Loucy (cell line): ENCODE results near the gene ZBTB48.

Source experiments
- H2AFZ ChIP-seq: fragments of 200-600 bp; sonication (generic); 2 replicates; pipeline ENCODE4 v1.6.0; 2016; ENCODE audit warnings: antibody characterized with exemption, mild to moderate bottlenecking, low read length, moderate library complexity
- H3F3A ChIP-seq: fragments of 200-600 bp; 2 replicates; pipeline ENCODE4 v1.6.0; 2016; ENCODE audit warnings: antibody characterized with exemption, low read depth, mild to moderate bottlenecking
- H3K27me3 ChIP-seq: fragments of 200-600 bp; sonication (generic); 2 replicates; pipeline ENCODE4 v1.6.1; 2014; ENCODE audit warnings: low read length, mild to moderate bottlenecking; ENCODE audit not compliant: insufficient read depth, poor library complexity, severe bottlenecking
- H3K36me3 ChIP-seq: fragments of 200-600 bp; sonication (generic); 2 replicates; pipeline ENCODE4 v1.6.1; 2016; ENCODE audit warnings: low read length; ENCODE audit not compliant: insufficient read depth
- H3K4me1 ChIP-seq: fragments of 200-600 bp; sonication (generic); 2 replicates; pipeline ENCODE4 v1.5.1; 2014; ENCODE audit warnings: low read length, mild to moderate bottlenecking; ENCODE audit not compliant: insufficient read depth, poor library complexity, severe bottlenecking
- H3K4me2 ChIP-seq: fragments of 200-600 bp; sonication (generic); 2 replicates; pipeline ENCODE4 v1.6.0; 2014; ENCODE audit warnings: antibody characterized with exemption, low read length, low read depth, mild to moderate bottlenecking; ENCODE audit not compliant: poor library complexity, severe bottlenecking
- H3K4me3 ChIP-seq: fragments of 200-600 bp; sonication (generic); 2 replicates; pipeline ENCODE4 v1.5.1; 2014; ENCODE audit warnings: low read length, mild to moderate bottlenecking, mixed read lengths; ENCODE audit not compliant: poor library complexity, severe bottlenecking
- H3K79me2 ChIP-seq: fragments of 200-600 bp; sonication (generic); 2 replicates; pipeline ENCODE4 v1.6.1; 2014; ENCODE audit warnings: low read length; ENCODE audit not compliant: insufficient read depth
- H3K9ac ChIP-seq: fragments of 200-600 bp; sonication (generic); 2 replicates; pipeline ENCODE4 v1.6.0; 2014; ENCODE audit warnings: mild to moderate bottlenecking, low read depth, low read length, moderate library complexity; ENCODE audit not compliant: poor library complexity, severe bottlenecking
- H3K9me2 ChIP-seq: fragments of 200-600 bp; sonication (generic); replicated peaks from 2 replicates; pipeline ENCODE4 v1.6.1; 2016; ENCODE audit warnings: low read depth, low read length, mixed read lengths
- H3K9me3 ChIP-seq: fragments of 200-600 bp; sonication (generic); 2 replicates; pipeline ENCODE4 v1.6.1; 2014; ENCODE audit warnings: mild to moderate bottlenecking, antibody characterized with exemption, low read length, low read depth; ENCODE audit not compliant: insufficient read depth
- H4K20me1 ChIP-seq: fragments of 200-600 bp; sonication (generic); 2 replicates; pipeline ENCODE4 v1.6.0; 2014; ENCODE audit warnings: antibody characterized with exemption, low read length, mild to moderate bottlenecking; ENCODE audit not compliant: insufficient read depth, poor library complexity, severe bottlenecking
- CTCF ChIP-seq: fragments of 200-600 bp; sonication (generic); conservative IDR thresholded peaks from 2 replicates; pipeline ENCODE4 v1.5.1; 2014; ENCODE audit warnings: mild to moderate bottlenecking, antibody characterized with exemption, low read length
- EZH2phosphoT487 ChIP-seq: fragments of 200-600 bp; IDR thresholded peaks from 2 replicates; pipeline ENCODE4 v1.6.1; 2018; ENCODE audit warnings: antibody characterized with exemption, mild to moderate bottlenecking, moderate library complexity, borderline replicate concordance

The ZBTB48 gene

GRCh38 chr1:6627031-6627430 is 47.2 kb downstream of the ZBTB48 start:
- Histone ChIP-seq H3K4me1 (peaks cover 22% of the 10 kb centered on the region), H3K4me3 (peak overlapping the region; percentile 9), H3K9ac (peak overlapping the region; percentile 19), H3K9me2 (no peaks in the 10 kb centered on the region), H3K36me3 (peaks cover 30% of the 10 kb centered on the region; the same call in 1 of the 2 replicates), H3K27me3 (no peaks in the 10 kb centered on the region), H2AFZ (no peak overlapping the region), H3K9me3 (no peaks in the 10 kb centered on the region), H3K4me2 (peak overlapping the region; percentile 96), H3K79me2 (peaks cover 51% of the 10 kb centered on the region), H3F3A (peaks cover 3% of the 10 kb centered on the region; the same call in 1 of the 2 replicates), H4K20me1 (peaks cover 15% of the 10 kb centered on the region)
- TF ChIP-seq CTCF = no peak
- TF ChIP-seq EZH2phosphoT487 = no peak

GRCh38 chr1:6627841-6628545 is 48.2 kb downstream of the ZBTB48 start:
- Histone ChIP-seq H3K9me2 (no peaks in the 10 kb centered on the region), H3K4me3 (no peak overlapping the region), H3K4me1 (peaks cover 22% of the 10 kb centered on the region), H3K79me2 (peaks cover 46% of the 10 kb centered on the region), H3K4me2 (peak overlapping the region; percentile 16), H3K9ac (peak overlapping the region; percentile 19), H3K27me3 (no peaks in the 10 kb centered on the region), H3K9me3 (no peaks in the 10 kb centered on the region), H2AFZ (no peak overlapping the region), H3K36me3 (peaks cover 29% of the 10 kb centered on the region; the same call in 1 of the 2 replicates), H3F3A (peaks cover 3% of the 10 kb centered on the region; the same call in 1 of the 2 replicates), H4K20me1 (peaks cover 15% of the 10 kb centered on the region)
- TF ChIP-seq EZH2phosphoT487 = no peak
- TF ChIP-seq CTCF = no peak

GRCh38 chr1:6628971-6629479 is 49.2 kb downstream of the ZBTB48 start:
- H3K9me3 ChIP-seq = no peaks in the 10 kb centered on the region

More at GRCh38 chr1:6628971-6629479, 49.2 kb downstream of the ZBTB48 start:
- H3K9me2 ChIP-seq = no peaks in the 10 kb centered on the region
- peaks cover 22% of the 10 kb centered on the region for H3K4me1 ChIP-seq
- peaks cover 12% of the 10 kb centered on the region for H4K20me1 ChIP-seq
- no peak for TF ChIP-seq CTCF
- TF ChIP-seq EZH2phosphoT487 = no peak
- H3K4me2 ChIP-seq = no peak overlapping the region
- H3K9ac ChIP-seq = no peak overlapping the region
- no peak overlapping the region for H3K4me3 ChIP-seq
- H2AFZ ChIP-seq = no peak overlapping the region
- no peaks in the 10 kb centered on the region for H3K27me3 ChIP-seq
- no peaks in the 10 kb centered on the region for H3F3A ChIP-seq
- H3K79me2 ChIP-seq = peaks cover 43% of the 10 kb centered on the region
- peaks cover 31% of the 10 kb centered on the region; the same call in 1 of the 2 replicates for H3K36me3 ChIP-seq
